Calu3 (cell line): Measurements from ENCODE around the gene BPHL. TPM values are rescaled to one million over a fixed set of nuclear protein-coding genes. Genes with fewer than 3 reads are reported as not detected.

Experiments used
- BruUV-seq: library from RNA; stranded (reverse); fragments of 400-500 nt; replicated peaks from 2 replicates; lab custom pipeline; 2021; lab: Mats Ljungman, UMichigan
- CTCF ChIA-PET: fragments of 300-600 bp; sonication (Branson Sonifier 250); formaldehyde crosslinking; loops from one replicate; lab custom pipeline; 2022; ENCODE audit warnings: antibody characterized with exemption; lab: Charles Lee
- DNase-seq: peaks from one replicate; pipeline ENCODE4 v3.0.0; 2022
- H3K27ac Mint-ChIP-seq: one replicate; pipeline ENCODE4 v1.8.0; 2022; ENCODE audit warnings: mixed read lengths; ENCODE audit not compliant: unreplicated experiment
- H3K27me3 Mint-ChIP-seq: one replicate; pipeline ENCODE4 v1.8.0; 2022; ENCODE audit warnings: mixed read lengths; ENCODE audit not compliant: unreplicated experiment
- H3K36me3 Mint-ChIP-seq: one replicate; pipeline ENCODE4 v1.8.0; 2022; ENCODE audit warnings: mild to moderate bottlenecking, moderate library complexity, mixed read lengths; ENCODE audit not compliant: insufficient read depth, unreplicated experiment
- H3K4me1 Mint-ChIP-seq: one replicate; pipeline ENCODE4 v1.8.0; 2022; ENCODE audit warnings: mild to moderate bottlenecking, low read depth, mixed read lengths; ENCODE audit not compliant: unreplicated experiment
- H3K4me3 Mint-ChIP-seq: one replicate; pipeline ENCODE4 v1.8.0; 2022; ENCODE audit warnings: mild to moderate bottlenecking, low read depth, moderate library complexity, mixed read lengths; ENCODE audit not compliant: unreplicated experiment
- H3K9me3 Mint-ChIP-seq: one replicate; pipeline ENCODE4 v1.8.0; 2022; ENCODE audit warnings: low read depth, mixed read lengths; ENCODE audit not compliant: unreplicated experiment
- CTCF ChIP-seq: fragments of 200-600 bp; IDR thresholded peaks from one replicate; pipeline ENCODE4 v1.8.0; 2022; ENCODE audit warnings: antibody characterized with exemption; ENCODE audit not compliant: unreplicated experiment
- intact Hi-C: fragments of 100-400 bp; cut with micrococcal nuclease; formaldehyde crosslinking; loops from one replicate; pipeline ENCODE4 v1.10.0; 2022; ENCODE audit not compliant: unreplicated experiment
- total RNA-seq: library from RNA; stranded (reverse); gene quantifications from 2 replicates; pipeline ENCODE4 v1.2.3, GENCODE V29; 2022

The BPHL gene
- total RNA-seq, 1 experiment from 2014 or later: 18.4 TPM

GRCh38 chr6:3108746-3109414, 9.6 kb upstream of the BPHL start:
- H3K27ac Mint-ChIP-seq: no peak overlapping the region
- no peak for TF ChIP-seq CTCF
- intact Hi-C loops: no loop called here
- H3K27me3 Mint-ChIP-seq: no peaks in the 10 kb centered on the region
- no peak overlapping the region for H3K4me3 Mint-ChIP-seq
- peaks cover 23% of the 10 kb centered on the region for H3K36me3 Mint-ChIP-seq
- DNase-seq: no peak
- no TSS peak for BruUV-seq
- H3K4me1 Mint-ChIP-seq: no peaks in the 10 kb centered on the region
- no peaks in the 10 kb centered on the region for H3K9me3 Mint-ChIP-seq
- CTCF ChIA-PET: no interaction called here

GRCh38 chr6:3109761-3110160, 8.8 kb upstream of the BPHL start:
- no peak for DNase-seq
- H3K36me3 Mint-ChIP-seq: peaks cover 19% of the 10 kb centered on the region
- no peaks in the 10 kb centered on the region for H3K4me1 Mint-ChIP-seq
- CTCF ChIA-PET: no interaction called here
- TF ChIP-seq CTCF: no peak
- H3K4me3 Mint-ChIP-seq: no peak overlapping the region
- H3K9me3 Mint-ChIP-seq: no peaks in the 10 kb centered on the region
- H3K27me3 Mint-ChIP-seq: no peaks in the 10 kb centered on the region
- intact Hi-C loops: no loop called here
- no TSS peak for BruUV-seq
- no peak overlapping the region for H3K27ac Mint-ChIP-seq

DNA sequence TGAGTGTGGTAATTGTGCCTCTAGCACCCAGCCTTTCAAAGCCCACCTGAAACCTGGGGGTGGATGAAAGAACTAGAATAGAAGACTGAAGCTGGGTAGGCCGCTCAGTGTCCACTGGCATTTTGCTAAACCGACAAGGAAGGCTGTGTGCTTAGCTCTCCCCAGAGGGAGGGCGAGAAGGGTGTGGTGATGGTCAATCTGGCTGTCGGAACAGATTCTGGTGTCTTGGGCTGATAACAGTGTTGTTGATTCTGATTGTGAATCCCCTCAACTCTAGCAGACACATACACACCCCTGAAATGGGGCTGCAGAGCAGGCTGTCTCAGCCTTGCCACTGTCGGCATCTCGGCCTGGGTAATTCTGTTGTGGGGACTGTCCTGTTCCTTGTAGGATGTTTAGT, 4.1 kb upstream of the BPHL start:
- BruUV-seq: no TSS peak
- H3K36me3 Mint-ChIP-seq: peaks cover 23% of the 10 kb centered on the region
- CTCF ChIA-PET: no interaction called here

DNA sequence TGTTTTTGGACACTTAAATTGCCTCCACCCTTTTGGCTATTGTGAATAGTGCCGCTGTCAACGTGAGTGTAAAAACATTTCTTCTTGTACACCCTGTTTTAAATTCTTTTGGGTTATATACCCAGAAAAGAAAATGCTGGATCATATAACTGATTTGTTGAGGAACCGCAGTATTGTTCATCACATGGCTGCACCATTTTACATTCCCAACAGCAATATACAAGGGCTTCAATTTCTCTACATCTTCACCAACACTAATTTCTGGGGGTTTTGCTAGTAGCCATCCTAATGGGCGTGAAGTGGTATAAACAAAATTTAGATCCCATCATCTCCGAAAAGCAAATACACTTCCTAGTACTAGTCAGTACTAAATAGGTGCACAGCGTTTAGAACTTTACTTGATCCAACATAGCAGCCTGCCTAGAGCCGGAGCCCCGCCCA, 579 bp upstream of the BPHL start:
- TF ChIP-seq CTCF: no peak
- DNase-seq: no peak
- Mint-ChIP-seq H3K9me3 (no peaks in the 10 kb centered on the region), H3K4me3 (peak overlapping the region; percentile 86), H3K36me3 (peaks cover 20% of the 10 kb centered on the region), H3K27me3 (no peaks in the 10 kb centered on the region), H3K27ac (peak overlapping the region; percentile 56), H3K4me1 (peaks cover 6% of the 10 kb centered on the region)
- intact Hi-C loops: no loop called here
- CTCF ChIA-PET: no interaction called here
- TSS peak; percentile 92 for BruUV-seq

More for the DNA sequence above, 4.1 kb upstream of the BPHL start:
- no peak for DNase-seq
- Mint-ChIP-seq H3K4me3 (no peak overlapping the region), H3K9me3 (no peaks in the 10 kb centered on the region), H3K27ac (no peak overlapping the region), H3K27me3 (no peaks in the 10 kb centered on the region), H3K4me1 (peaks cover 6% of the 10 kb centered on the region)
- intact Hi-C loops: no loop called here
- no peak for TF ChIP-seq CTCF
